Ammon's horn (tissue), 1 donor: Measurements from ENCODE around the gene KRT16.
A peak's percentile ranks its signal among the peaks of the same experiment; 100 is the strongest.
"Not testable (repeated sequence)": the region's sequence is repeated elsewhere in the genome, so short reads cannot be mapped to it uniquely, and the experiment has no call there.

ENCODE experiments used
- DNase-seq: peaks from one replicate; pipeline ENCODE4 v3.0.0-alpha.2; 2016; ENCODE audit warnings: low spot score

Gene KRT16

GRCh38 chr17:41583137-41584127 is 29.1 kb downstream of the KRT16 start:
- no peak for DNase-seq

GRCh38 chr17:41582061-41582968 is 30.3 kb downstream of the KRT16 start:
- DNase-seq: not testable (repeated sequence)

- DNase-seq: no peak
These were observed 31.1 kb downstream of the KRT16 start for GRCh38 chr17:41581366-41582060.

- DNase-seq: no peak
These were observed 31.7 kb downstream of the KRT16 start for GRCh38 chr17:41580687-41581365.

GRCh38 chr17:41580244-41580575 is 32.4 kb downstream of the KRT16 start:
- DNase-seq: no peak

GRCh38 chr17:41579484-41580243 is 32.9 kb downstream of the KRT16 start:
- DNase-seq: peak; percentile 72

GRCh38 chr17:41578971-41579370 is 33.6 kb downstream of the KRT16 start:
- no peak for DNase-seq

GRCh38 chr17:41578538-41578937 is 34.0 kb downstream of the KRT16 start:
- no peak for DNase-seq

GRCh38 chr17:41576740-41577139 is 35.8 kb downstream of the KRT16 start:
- not testable (repeated sequence) for DNase-seq

- DNase-seq: no peak
These were observed 37.2 kb downstream of the KRT16 start for GRCh38 chr17:41575336-41575735.

GRCh38 chr17:41571561-41572434 is 40.8 kb downstream of the KRT16 start, which contains the start of gene KRT9:
Gene KRT9, minus strand, starts transcription at chr17:41572059. Its CDS starts 67 bp downstream, at chr17:41571992.
- no peak for DNase-seq

- DNase-seq: no peak
These were observed 45.2 kb downstream of the KRT16 start for GRCh38 chr17:41567317-41567716.

GRCh38 chr17:41565338-41565737 is 47.2 kb downstream of the KRT16 start:
- DNase-seq: no peak

- DNase-seq: no peak
These were observed 48.9 kb downstream of the KRT16 start for GRCh38 chr17:41563607-41564170.

- no peak for DNase-seq
These were observed 51.0 kb downstream of the KRT16 start for GRCh38 chr17:41561554-41561953.
